PC-9 (cell line): ENCODE data around the gene RIMBP2. TPM values are rescaled to one million over a fixed set of nuclear protein-coding genes. Genes with fewer than 3 reads are reported as not detected.

Source experiments
- BruUV-seq: library from RNA; stranded (reverse); fragments of 400-500 nt; replicated peaks from 2 replicates; lab custom pipeline; 2021; lab: Mats Ljungman, UMichigan
- CTCF ChIA-PET: fragments of 300-600 bp; sonication (Branson Sonifier 250); formaldehyde crosslinking; loops from one replicate; lab custom pipeline; 2022; ENCODE audit warnings: antibody characterized with exemption; lab: Charles Lee
- POLR2A ChIA-PET: fragments of 300-600 bp; sonication (Branson Sonifier 250); formaldehyde crosslinking; loops from one replicate; lab custom pipeline; 2022; ENCODE audit warnings: antibody characterized with exemption; ENCODE audit not compliant: unreplicated experiment; lab: Charles Lee
- DNase-seq, 2 experiments: peaks; one replicate each; pipeline versions ENCODE4 v3.0.0 to v3.0.0-alpha.2; 2015 to 2022; ENCODE audit warnings: mixed read lengths in 1 of 2
- H2AFZ ChIP-seq: fragments of 200-600 bp; sonication (generic); 2 replicates; pipeline ENCODE4 v1.8.1; 2017; ENCODE audit warnings: antibody characterized with exemption
- H3F3A ChIP-seq: fragments of 200-600 bp; sonication (generic); 2 replicates; pipeline ENCODE4 v1.8.1; 2017; ENCODE audit warnings: antibody characterized with exemption, mild to moderate bottlenecking, low read depth; ENCODE audit not compliant: insufficient read depth
- H3K27ac ChIP-seq: fragments of 200-600 bp; sonication (generic); 2 replicates; pipeline ENCODE4 v1.6.1; 2016; ENCODE audit warnings: mixed run types
- H3K27me3 ChIP-seq: fragments of 200-600 bp; sonication (generic); 2 replicates; pipeline ENCODE4 v1.6.1; 2016; ENCODE audit warnings: low read depth, mixed run types; ENCODE audit not compliant: insufficient read depth
- H3K36me3 ChIP-seq: fragments of 200-600 bp; sonication (generic); 2 replicates; pipeline ENCODE4 v1.6.1; 2016; ENCODE audit warnings: low read depth, mixed run types
- H3K4me1 ChIP-seq: fragments of 200-600 bp; sonication (generic); replicated peaks from 2 replicates; pipeline ENCODE4 v1.6.1; 2016; ENCODE audit warnings: mixed run types; ENCODE audit not compliant: insufficient read depth
- H3K4me2 ChIP-seq: fragments of 200-600 bp; sonication (generic); 2 replicates; pipeline ENCODE4 v1.6.1; 2017; ENCODE audit warnings: mixed run types
- H3K4me3 ChIP-seq: fragments of 200-600 bp; sonication (generic); 2 replicates; pipeline ENCODE4 v1.6.1; 2016; ENCODE audit warnings: mixed run types
- H3K79me2 ChIP-seq: fragments of 200-600 bp; sonication (generic); 2 replicates; pipeline ENCODE4 v1.6.1; 2017; ENCODE audit warnings: low read depth, mixed run types
- H3K9me2 ChIP-seq: fragments of 200-600 bp; sonication (generic); 2 replicates; pipeline ENCODE4 v1.8.1; 2017; ENCODE audit warnings: mild to moderate bottlenecking; ENCODE audit not compliant: insufficient read depth
- H3K9me3 ChIP-seq: fragments of 200-600 bp; sonication (generic); 2 replicates; pipeline ENCODE4 v1.8.1; 2016; ENCODE audit warnings: low read depth; ENCODE audit not compliant: insufficient read depth
- H4K20me1 ChIP-seq: fragments of 200-600 bp; sonication (generic); 2 replicates; pipeline ENCODE4 v1.8.1; 2017; ENCODE audit not compliant: insufficient read depth
- CTCF ChIP-seq: fragments of 200-600 bp; sonication (generic); conservative IDR thresholded peaks from 2 replicates; pipeline ENCODE4 v1.6.1; 2017; ENCODE audit warnings: mixed run types, antibody characterized with exemption, mild to moderate bottlenecking, moderate library complexity
- EZH2 ChIP-seq: fragments of 200-600 bp; sonication (generic); IDR thresholded peaks from 2 replicates; pipeline ENCODE4 v1.8.0; 2017; ENCODE audit warnings: antibody characterized with exemption, low read depth
- intact Hi-C: fragments of 100-400 bp; cut with micrococcal nuclease; formaldehyde crosslinking; loops from one replicate; pipeline ENCODE4 v1.10.0; 2022; ENCODE audit not compliant: unreplicated experiment
- total RNA-seq: library from RNA; stranded (reverse); gene quantifications from 2 replicates; pipeline ENCODE4 v1.2.3, GENCODE V29; 2021

The RIMBP2 gene
- total RNA-seq, 1 experiment from 2014 or later = not detected

- no peaks in the 10 kb centered on the region for H4K20me1 ChIP-seq
- no peaks in the 10 kb centered on the region for H3K4me1 ChIP-seq
- no peaks in the 10 kb centered on the region for H3K36me3 ChIP-seq
- H3F3A ChIP-seq = no peaks in the 10 kb centered on the region
- ChIA-PET CTCF (no interaction called here), POLR2A (no interaction called here)
- H3K27me3 ChIP-seq = peaks cover 96% of the 10 kb centered on the region
- intact Hi-C loops = no loop called here
- H3K4me3 ChIP-seq = no peak overlapping the region
- H3K27ac ChIP-seq = no peak overlapping the region
- H3K4me2 ChIP-seq = no peak overlapping the region
- TF ChIP-seq CTCF (no peak), EZH2 (no peak)
- H3K9me2 ChIP-seq = no peaks in the 10 kb centered on the region
- no peaks in the 10 kb centered on the region for H3K79me2 ChIP-seq
- H2AFZ ChIP-seq = no peak overlapping the region
- no peaks in the 10 kb centered on the region for H3K9me3 ChIP-seq
- DNase-seq = no peak
- BruUV-seq = no TSS peak
Observed at GRCh38 chr12:130683080-130683479, 33.0 kb downstream of the RIMBP2 start.

DNA sequence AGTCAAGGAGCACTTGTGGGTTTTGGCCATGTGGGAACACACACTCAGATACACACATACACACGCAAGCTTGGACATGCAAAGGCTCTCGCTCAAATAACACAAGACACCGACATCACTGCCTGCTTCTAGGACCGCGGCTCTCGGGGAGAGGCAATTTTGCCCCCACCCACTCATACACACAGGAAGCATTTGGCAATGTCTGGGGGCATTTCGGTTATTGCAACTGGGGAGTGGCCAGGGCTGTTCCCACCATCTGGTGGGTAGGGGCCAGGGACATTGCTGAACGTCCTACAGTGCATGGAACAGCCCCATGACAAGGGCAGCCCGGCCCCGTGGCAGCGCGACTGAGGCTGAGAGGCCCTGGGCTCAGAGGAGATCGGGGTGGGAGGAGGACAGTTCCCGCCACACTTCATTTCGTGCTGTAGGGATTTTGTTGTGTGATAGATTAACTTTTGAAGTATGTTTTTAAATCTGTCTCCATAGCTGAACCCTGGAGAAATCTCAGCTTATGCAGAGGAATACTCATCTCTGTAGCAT lies 35.6 kb downstream of the RIMBP2 start:
- no peaks in the 10 kb centered on the region for H3K36me3 ChIP-seq
- no peak overlapping the region for H3K4me3 ChIP-seq
- no TSS peak for BruUV-seq
- no peak overlapping the region for H3K4me2 ChIP-seq
- H3K4me1 ChIP-seq = no peaks in the 10 kb centered on the region
- no peak overlapping the region for H3K27ac ChIP-seq
- intact Hi-C loops = no loop called here
- no peaks in the 10 kb centered on the region for H3F3A ChIP-seq
- TF ChIP-seq EZH2 (no peak), CTCF (no peak)
- no peaks in the 10 kb centered on the region for H3K79me2 ChIP-seq
- H2AFZ ChIP-seq = no peak overlapping the region
- peaks cover 94% of the 10 kb centered on the region for H3K27me3 ChIP-seq
- ChIA-PET POLR2A (no interaction called here), CTCF (no interaction called here)
- no peaks in the 10 kb centered on the region for H3K9me2 ChIP-seq
- no peak for DNase-seq
- H3K9me3 ChIP-seq = no peaks in the 10 kb centered on the region
- no peaks in the 10 kb centered on the region for H4K20me1 ChIP-seq

DNA sequence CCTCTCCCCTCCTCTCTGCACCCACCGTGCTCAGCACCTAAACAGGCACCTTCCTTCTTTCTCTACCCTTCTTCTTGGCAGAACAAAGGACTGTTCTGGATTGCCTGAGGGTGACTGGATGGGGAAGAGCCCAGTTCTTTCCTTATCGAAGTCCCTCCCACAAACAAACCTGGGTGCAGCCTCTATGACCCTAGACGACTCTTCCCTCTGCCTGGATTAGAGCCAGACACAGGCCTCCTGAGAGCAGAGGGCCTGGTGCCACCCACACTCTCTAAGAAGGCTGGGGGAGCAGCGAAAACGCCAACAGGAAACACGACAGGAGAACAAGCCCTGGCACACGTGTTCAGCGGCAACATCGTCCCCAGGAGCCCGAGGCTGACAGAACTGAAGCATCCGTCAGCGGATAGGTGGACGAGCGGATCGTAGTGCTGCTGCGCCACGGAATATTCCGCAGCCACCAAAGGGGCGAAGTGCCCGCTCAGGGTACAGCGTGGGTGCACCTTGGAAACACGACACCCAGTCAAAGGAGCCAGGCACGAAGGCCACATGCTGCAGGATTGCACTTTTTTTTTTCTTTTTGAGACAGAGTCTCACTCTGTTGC lies 38.0 kb downstream of the RIMBP2 start:
- Histone ChIP-seq H3K79me2 (no peaks in the 10 kb centered on the region), H3F3A (no peaks in the 10 kb centered on the region), H3K27me3 (peaks cover 86% of the 10 kb centered on the region), H3K9me2 (no peaks in the 10 kb centered on the region), H2AFZ (no peak overlapping the region), H3K4me1 (no peaks in the 10 kb centered on the region), H3K36me3 (no peaks in the 10 kb centered on the region), H3K27ac (no peak overlapping the region), H3K9me3 (no peaks in the 10 kb centered on the region), H4K20me1 (no peaks in the 10 kb centered on the region), H3K4me2 (no peak overlapping the region), H3K4me3 (no peak overlapping the region)
- POLR2A ChIA-PET = no interaction called here
- no peak for DNase-seq
- CTCF ChIA-PET = no interaction called here
- TF ChIP-seq CTCF (no peak), EZH2 (no peak)
- BruUV-seq = no TSS peak
- intact Hi-C loops = no loop called here
